ENCODE results near the gene ZNF580. TPM values are rescaled to one million over a fixed set of nuclear protein-coding genes. Genes with fewer than 3 reads are reported as not detected.

ZNF580 gene
- total and polyA plus RNA-seq, 11 donors, result 8.2 to 41.5 (median 21.1) TPM

- Histone ChIP-seq H3K36me3 (peaks cover 2 to 59% (median 45%) of the 10 kb centered on the region in 9 donors), H3K27ac (peak overlapping the region; percentile 84 to 99 (median 92)), H3K9me3 (no peaks in the 10 kb centered on the region), H3K27me3 (no peaks in the 10 kb centered on the region), H3K4me1 (peaks cover 12 to 67% (median 37%) of the 10 kb centered on the region in 12 donors), H3K4me3 (peak overlapping the region; percentile 61 to 99 (median 80))
- TF ChIP-seq POLR2A (IDR thresholded peaks at IDR 0.05), result no peak
- TF ChIP-seq CTCF (IDR thresholded peaks at IDR 0.05), result no peak
- ATAC-seq (no peak), DNase-seq (no peak)
- intact Hi-C loops (cut with DNase I), result loop anchor here in 2 of 10 donors (1.0 to 2.0 kb wide), 2 partner anchors 21 to 22 kb away; partner anchors contain the start of gene U2AF2 (in 1 of the 2)
- 6 to 11% (median 8%) methylated on average over 16 of the region's 16 CpGs for WGBS, 4 donors
These were observed 35.0 kb downstream of the ZNF580 start for GRCh38 chr19:55675661-55676354.

GRCh38 chr19:55676383-55676782 is 35.6 kb downstream of the ZNF580 start:
- ATAC-seq (peak in 2 of 4 donors; percentile 2 to 4), DNase-seq (peak in 2 of 5 donors; percentile 56 to 57)
- intact Hi-C loops (cut with DNase I), result no loop called here

GRCh38 chr19:55676889-55677505 is 36.2 kb downstream of the ZNF580 start:
- H3K27ac ChIP-seq, result peak overlapping the region; percentile 37 to 99 (median 88)
- peaks cover 12 to 65% (median 37%) of the 10 kb centered on the region in 12 donors for H3K4me1 ChIP-seq
- ATAC-seq (no peak), DNase-seq (no peak)
- WGBS, 4 donors, result 67 to 75% (median 74%) methylated on average over 7 of the region's 7 CpGs
- H3K9me3 ChIP-seq, result no peaks in the 10 kb centered on the region
- no peaks in the 10 kb centered on the region for H3K27me3 ChIP-seq
- intact Hi-C loops (cut with DNase I), result no loop called here
- peak overlapping the region in 9 of 12 donors; percentile 4 to 99 (median 78) for H3K4me3 ChIP-seq
- TF ChIP-seq POLR2A (IDR thresholded peaks at IDR 0.05) (no peak), CTCF (IDR thresholded peaks at IDR 0.05) (no peak)
- peaks cover 2 to 63% (median 53%) of the 10 kb centered on the region in 9 donors for H3K36me3 ChIP-seq

More at GRCh38 chr19:55676383-55676782, 35.6 kb downstream of the ZNF580 start:
- H3K36me3 ChIP-seq, result peaks cover 2 to 62% (median 48%) of the 10 kb centered on the region in 9 donors
- TF ChIP-seq POLR2A (IDR thresholded peaks at IDR 0.05), result no peak
- TF ChIP-seq CTCF (IDR thresholded peaks at IDR 0.05), result peak in 3 of 12 donors; percentile 19 to 27 (median 20)
- 38 to 46% (median 39%) methylated on average over 5 of the region's 5 CpGs for WGBS, 4 donors
- H3K4me3 ChIP-seq, result peak overlapping the region in 11 of 12 donors; percentile 61 to 99 (median 81)
- no peaks in the 10 kb centered on the region for H3K27me3 ChIP-seq
- H3K4me1 ChIP-seq, result peaks cover 12 to 65% (median 37%) of the 10 kb centered on the region in 12 donors
- no peaks in the 10 kb centered on the region for H3K9me3 ChIP-seq
- H3K27ac ChIP-seq, result peak overlapping the region; percentile 8 to 99 (median 90)

- H3K9me3 ChIP-seq, result no peaks in the 10 kb centered on the region
- no peak for ATAC-seq
- 20 to 39% (median 25%) methylated on average over 6 of the region's 6 CpGs for whole genome bisulfite sequencing, 4 donors
- DNase-seq, result no peak
- no peak for TF ChIP-seq POLR2A (IDR thresholded peaks at IDR 0.05)
- TF ChIP-seq CTCF (IDR thresholded peaks at IDR 0.05), result no peak
- intact Hi-C loops (cut with DNase I), result no loop called here
- peak overlapping the region; percentile 5 to 96 (median 69) for H3K27ac ChIP-seq
- peak overlapping the region in 6 of 12 donors; percentile 4 to 86 (median 19) for H3K4me3 ChIP-seq
- peaks cover 12 to 65% (median 37%) of the 10 kb centered on the region in 12 donors for H3K4me1 ChIP-seq
- peaks cover 2 to 63% (median 54%) of the 10 kb centered on the region in 9 donors for H3K36me3 ChIP-seq
- H3K27me3 ChIP-seq, result no peaks in the 10 kb centered on the region
These were observed 36.8 kb downstream of the ZNF580 start for GRCh38 chr19:55677572-55678028.

Measured in heart left ventricle (tissue), 16 donors.